Activated CD4-positive, alpha-beta T cell treated with anti-CD3 and anti-CD28 coated beads for 24 hours (primary cell): ENCODE data around the gene CLDN2.
"Not testable (repeated sequence)": the region's sequence is repeated elsewhere in the genome, so short reads cannot be mapped to it uniquely, and the experiment has no call there.

ENCODE experiments used
- DNase-seq, 2 donors: peaks; one replicate each; pipeline ENCODE4 v3.0.0-alpha.2; 2020; ENCODE audit warnings: low read depth in 2 of 2

The CLDN2 gene, protein sequence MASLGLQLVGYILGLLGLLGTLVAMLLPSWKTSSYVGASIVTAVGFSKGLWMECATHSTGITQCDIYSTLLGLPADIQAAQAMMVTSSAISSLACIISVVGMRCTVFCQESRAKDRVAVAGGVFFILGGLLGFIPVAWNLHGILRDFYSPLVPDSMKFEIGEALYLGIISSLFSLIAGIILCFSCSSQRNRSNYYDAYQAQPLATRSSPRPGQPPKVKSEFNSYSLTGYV

DNA sequence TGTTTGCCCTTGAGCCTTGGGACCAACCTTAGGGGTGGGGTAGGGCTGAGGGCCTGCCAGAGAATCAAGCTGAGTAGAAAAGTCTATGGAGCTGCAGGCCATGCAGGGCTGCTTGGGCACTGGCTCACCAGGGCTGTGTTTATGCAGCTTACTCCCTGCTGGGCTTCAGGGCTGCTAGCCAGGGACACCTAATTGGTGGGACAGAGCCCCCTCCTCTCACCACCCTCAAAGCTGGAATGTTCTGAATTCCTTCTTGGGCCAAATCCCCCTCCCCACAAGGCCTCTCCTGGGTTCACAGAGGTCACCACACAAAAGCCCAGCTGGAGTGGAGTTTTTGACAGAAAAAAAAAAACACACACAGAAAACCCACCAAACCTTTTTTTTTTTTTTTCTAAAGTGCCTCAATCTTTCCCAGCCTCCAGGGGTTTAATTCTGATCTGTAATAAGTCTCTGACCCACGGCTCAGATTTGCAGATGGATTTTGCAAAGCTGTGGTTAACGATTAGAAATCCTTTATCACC, at the start of gene CLDN2:
TSS of gene CLDN2 (plus strand) at position 471 of the 521 bp plus-strand sequence. CDS start 7,827 bp downstream, outside the sequence.
- DNase-seq = no peak

DNA sequence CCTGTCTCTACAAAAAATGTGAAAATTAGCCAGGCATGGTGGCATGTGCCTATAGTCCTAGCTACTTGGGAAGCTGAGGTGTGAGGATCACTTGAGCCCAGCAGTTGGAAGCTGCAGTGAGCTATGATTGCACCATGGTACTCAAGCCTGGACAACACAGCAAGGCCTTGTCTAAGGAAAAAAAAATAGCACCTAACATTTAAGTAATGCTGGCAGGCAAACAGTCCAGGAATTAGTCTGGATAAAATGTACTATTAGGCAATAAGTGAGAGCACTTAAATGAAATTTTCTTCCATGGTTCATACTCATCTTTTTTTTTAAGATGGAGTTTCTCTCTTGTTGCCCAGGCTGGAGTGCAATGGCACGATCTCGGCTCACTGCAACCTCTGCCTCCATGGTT, 47.4 kb upstream of the CLDN2 start:
- not testable (repeated sequence) for DNase-seq

DNA sequence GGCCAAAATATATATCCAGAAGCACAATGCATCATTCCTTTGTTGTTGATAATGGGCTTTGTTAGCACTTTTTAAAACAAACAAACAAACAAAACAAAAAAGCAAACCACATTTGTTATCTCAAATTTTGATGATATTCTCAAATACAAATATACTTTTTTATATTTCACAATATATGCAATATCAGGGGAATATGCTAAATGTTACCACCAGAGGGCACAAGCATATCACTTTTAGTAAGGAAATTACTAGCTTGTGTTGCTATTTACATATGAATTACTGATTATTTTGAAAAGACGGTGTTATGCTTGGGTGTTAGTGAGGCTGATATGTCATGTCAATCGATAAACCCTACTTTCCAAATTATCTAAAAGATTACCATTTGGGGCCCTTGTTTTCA, 46.1 kb upstream of the CLDN2 start:
- no peak for DNase-seq

DNA sequence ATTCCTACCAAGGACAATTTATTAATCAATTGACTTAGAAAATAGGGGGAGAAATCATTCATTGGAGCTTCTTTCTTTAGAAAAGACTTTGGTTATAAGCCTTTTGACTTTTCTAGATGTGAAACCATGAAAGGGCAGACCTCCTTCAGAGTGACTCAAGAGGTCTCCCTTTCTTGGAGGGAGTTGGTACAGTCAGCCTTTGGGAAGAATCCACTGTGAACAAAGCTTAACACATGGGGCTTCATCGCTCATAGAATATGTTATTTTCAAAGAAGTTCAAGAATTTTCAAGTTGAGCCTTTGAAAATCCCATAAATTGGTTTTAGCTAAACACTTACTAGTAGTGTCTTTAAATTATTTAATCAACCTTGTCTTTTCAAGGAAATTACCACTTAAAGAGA, 45.1 kb upstream of the CLDN2 start:
- no peak for DNase-seq

DNA sequence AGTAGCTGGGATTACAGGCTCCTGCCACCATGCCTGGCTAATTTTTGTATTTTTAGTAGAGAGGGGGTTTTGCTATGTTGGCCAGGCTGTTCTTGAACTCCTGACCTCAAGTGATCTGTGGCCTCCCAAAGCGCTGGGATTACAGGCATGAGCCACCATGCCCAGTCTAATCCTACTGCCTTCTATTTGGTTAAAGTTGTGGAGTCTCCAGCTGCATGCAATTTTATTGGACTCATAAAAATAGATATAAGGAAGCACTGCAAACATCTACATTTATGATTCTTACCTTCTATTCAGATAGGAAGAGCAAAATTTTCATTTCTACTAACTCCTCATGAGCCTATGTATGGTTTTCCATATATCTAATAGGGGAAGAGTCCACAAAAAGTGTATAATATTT, 30.7 kb upstream of the CLDN2 start:
- DNase-seq = no peak

DNA sequence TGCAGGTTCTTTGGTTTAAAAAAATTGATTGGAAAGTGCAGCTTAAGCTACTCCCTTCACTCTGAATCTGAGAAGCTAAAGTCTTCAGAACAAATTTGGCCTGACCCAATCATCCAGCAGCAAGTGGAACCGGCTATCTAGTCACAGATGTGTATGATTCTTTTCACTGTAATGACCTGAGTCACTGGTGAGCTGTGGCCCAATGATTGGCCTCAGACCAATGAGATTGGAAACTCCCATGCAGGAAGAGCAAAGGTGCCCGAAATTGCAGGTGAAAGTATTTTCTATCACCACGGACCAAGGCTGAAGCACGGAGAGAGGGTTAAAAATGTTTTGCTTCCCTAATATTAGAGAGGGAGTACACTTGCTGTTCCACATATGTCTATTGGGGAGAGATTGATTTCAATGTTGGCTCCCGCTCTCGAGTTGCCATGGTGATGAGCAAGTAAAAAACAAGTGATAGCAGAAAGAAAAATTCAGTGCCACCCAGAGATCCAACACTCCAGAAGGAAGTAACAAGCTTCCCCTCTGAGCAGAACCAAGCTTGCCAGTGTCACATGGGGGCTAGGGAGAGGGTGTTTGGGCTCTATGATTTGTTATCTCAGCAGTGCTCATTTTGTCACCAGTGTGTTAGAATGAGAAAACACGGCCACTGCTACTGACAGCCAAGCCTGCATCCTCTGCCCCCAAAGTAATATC, 28.3 kb upstream of the CLDN2 start:
- DNase-seq = no peak

DNA sequence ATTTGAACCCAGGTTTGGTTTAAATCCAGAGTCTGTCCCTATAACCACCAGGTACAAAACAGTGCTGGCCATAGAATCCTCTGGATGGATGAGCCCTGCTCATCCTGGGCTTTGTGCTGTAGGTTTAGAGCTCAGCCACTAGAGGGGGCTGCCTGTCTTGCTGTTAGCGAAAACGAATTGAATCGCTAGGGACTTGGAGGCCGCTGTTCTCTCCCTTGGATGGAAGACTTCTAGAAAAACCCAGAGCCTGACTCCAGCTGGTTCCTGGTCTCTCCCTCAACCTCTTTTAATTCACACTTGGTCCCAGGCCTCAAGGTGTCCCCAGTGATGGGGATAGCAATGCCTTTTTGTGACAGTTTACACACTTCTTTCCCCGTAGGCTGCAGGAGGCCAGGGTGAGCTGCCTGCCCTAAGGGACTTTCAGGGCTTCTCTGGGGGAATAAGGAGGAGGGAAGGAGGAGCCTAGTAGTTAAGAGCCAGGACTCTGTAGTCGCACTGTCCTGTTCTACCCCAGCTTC, 25.8 kb upstream of the CLDN2 start:
- DNase-seq = peak; percentile 22 to 38

DNA sequence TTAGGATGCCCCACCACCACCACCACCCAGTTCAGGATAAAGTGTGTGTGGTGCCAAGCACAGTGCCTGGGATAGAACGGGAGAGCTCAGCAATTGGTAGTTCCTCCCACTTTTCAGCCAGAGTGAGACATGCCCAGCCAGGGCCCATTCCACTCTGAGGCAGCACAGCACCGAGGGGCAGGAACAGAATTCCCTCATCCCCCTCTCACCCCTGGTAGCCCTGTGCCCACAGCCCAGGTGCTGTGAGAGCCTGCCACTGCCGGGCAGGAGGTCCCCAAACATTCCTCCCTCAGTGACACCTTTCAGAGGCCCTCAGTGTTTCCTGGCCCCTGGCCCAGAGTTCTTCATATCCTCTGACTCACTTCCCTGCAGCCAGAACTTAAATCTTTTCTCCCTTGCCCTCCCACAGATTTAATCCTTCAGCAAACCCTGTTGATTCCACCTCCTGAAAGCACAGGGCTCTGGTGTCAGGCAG, 25.2 kb upstream of the CLDN2 start:
- DNase-seq = no peak

DNA sequence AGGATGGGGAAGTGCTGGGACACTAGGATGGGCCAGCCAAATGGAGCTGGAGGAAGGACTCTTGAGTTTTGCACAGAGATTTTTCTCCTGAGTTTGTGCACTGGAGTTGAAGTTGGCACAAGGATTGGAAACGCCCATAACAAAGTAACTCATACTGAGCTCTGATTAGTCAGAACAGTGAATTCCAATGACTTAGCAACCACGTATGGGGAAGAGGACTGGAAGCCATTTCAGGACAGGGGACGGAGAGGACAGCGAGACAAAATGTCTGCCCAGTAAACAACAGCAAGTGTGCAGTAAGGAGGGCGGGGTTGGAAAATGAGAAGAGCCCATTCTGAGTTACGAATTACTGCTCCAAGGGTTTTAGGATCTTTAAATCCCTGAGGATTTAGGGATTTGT, 22.9 kb upstream of the CLDN2 start:
- DNase-seq = no peak

DNA sequence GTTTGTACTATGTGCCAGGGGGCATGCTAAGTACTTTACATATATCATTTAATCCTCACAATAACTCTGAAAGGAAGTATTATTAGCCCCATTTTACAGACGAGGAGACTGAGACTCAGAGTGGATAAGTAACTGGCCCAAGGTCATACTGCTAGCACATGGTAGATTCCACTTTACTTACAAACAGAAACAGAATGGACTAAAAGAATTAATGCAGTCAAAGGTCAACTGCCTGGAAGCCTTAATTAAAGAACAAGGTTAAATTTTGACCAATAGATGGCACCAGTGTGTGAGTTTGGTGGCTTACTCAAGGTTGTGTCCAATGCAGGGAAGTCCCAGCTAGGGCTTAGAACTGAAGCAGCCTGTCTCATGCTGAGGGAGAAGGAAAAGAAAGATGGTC, 21.7 kb upstream of the CLDN2 start:
- no peak for DNase-seq

DNA sequence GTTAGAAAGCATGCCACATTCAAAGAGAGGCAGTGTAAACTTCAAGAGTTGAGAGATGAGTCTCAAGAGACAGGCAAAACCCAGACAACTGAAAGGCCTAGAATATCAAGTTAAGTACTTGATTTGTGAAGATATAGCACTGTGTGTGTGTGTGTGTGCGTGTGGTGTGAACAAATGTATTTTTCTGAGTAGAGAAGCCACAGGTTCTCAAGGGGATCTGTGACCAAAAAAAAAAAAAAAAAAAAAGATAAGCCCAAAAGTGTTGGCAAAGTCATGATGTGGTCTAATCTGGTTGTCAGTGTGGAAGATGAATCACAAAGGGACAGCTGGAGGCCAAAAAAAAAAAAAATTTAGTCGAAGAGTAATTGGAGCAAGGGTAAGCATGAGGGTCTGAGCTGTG, 20.9 kb upstream of the CLDN2 start:
- no peak for DNase-seq

DNA sequence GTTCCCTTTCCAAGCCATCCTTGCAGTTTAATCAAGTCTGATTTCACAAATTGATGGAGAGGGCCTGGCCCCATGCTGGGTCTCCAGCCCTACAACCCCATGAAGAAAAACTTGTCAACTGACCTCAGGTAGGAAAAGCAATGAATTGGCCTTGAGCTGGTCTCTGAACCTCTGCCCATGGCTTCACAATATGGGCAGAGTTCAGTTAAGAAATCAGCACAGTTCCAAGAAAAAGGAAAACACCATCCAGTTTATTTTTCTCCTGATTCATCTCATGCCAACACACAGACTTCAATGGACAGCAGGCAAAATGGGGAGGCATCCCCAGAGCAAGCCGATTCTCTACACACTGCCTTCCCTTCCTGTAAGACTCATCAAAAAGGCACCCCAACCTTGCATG, 20.4 kb upstream of the CLDN2 start:
- DNase-seq = no peak

DNA sequence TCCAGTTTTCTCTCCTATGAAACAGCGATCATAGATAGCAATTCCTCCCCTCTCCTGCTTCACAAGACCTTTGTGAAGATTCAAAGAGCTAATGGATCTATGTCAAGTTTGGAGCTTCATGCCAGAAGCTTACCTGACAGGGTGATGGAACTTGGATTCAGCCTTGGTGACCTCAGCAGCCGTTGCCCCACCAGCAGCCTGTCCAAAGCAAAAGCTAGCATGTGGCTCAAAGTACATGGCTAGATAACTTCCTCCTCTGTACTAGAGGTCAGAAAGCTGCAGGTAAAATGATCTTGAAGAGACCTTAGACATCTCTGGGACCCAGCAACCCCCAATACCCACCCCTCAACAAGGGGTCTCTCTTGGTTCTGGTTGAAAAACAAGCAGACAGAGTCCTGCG, 18.9 kb upstream of the CLDN2 start:
- DNase-seq = no peak

DNA sequence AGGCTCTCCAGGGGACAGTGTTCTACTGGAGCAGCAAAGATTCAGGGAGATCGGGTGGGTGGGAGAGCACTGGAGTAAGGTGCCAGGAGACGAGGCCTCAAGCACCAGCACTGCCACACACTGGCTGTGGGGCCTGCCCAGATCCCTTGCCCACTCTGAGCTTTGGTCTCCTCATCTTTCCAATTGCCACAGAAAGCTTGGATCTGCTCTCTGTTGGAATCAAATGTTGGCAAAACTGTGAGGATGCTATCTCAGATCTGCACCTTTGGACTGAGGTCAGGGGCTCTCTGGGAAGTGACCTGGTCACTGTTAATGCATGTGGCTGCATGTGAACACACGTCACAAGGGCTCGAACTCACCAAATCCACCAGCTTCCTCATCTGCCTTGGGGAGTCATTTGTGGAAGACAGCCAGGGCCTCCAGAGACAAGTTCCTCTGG, 18.4 kb upstream of the CLDN2 start:
- no peak for DNase-seq

DNA sequence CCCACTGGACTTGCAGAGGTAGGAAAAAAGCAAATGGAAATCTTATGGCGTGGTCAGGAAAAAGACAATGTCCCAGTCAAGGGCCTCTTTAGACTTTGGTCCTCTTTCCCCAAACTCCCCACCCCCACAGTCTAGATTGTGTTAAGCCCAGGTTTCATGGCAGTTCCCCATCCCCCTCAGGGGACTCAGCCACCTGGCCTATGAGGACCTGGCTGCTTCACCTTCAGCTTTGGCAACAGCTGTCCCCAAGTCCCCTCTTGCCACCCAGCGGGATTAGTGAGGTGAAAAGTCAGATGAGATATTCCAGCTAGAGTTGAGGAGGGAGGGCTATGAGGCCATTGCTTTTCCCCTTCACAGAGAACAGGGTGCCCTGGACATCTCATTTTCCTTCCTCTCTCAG, 17.5 kb upstream of the CLDN2 start:
- no peak for DNase-seq

DNA sequence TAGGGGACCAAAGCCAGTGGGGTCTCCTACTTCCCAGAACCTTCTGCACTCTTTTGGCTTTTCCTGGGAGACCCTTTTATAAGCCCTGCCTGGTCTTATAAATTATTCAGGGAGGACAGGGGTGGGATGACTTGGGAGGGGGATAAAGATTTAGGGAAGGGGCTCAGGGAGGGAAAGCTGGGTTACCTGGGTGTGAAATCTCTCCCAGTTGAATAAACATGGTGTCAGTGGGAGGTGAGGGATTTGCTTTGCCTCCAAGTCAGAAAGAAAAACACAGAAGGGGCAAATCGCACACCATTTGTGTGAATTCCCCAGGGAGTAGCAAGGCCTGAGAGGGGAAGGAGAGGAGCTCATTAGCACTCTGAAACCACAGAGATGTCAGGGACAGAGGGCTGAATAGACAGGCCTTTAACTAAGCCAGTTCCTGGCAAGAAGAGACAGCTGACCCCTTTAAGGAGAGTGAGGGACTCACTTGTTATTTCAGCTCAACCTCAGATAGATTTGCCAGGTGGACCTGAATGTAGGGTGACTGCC, 16.8 kb upstream of the CLDN2 start, which contains the start of gene RIPPLY1:
TSS of gene RIPPLY1 (minus strand) at position 51 of the 534 bp plus-strand sequence. CDS start 54 bp downstream, outside the sequence.
- DNase-seq = no peak

DNA sequence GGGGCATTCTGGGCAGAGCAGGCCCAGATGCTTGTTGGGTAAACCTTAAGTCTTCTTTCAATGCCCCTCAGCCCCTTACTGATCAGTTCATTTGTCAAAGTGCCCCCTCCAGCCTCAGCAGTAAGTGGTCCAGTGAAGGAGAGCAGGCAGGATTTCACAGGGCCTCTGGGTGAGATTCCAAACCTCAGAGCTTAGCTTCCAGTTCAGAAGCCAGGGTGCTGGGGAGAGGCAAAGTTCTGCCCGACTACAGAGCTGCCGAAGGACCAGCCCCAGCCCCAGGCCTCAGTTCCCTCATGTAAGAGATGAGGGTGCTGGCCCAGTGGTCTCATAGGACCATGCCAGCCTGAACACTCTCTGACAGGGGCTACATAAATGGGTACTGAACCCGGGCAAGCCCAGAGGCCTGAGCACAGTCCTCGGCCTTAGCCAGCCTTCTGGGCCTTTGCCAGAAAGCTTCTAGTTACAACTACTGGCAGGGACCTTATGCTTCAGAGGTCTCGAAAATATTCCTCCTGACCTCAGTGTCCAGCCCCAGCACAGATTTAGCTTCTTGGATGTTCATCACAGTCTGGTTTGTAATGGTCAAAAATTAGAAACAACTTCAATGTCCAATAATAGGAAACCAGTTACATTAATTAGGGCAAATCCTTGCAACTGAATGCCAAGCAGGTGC, 16.2 kb upstream of the CLDN2 start:
- DNase-seq = no peak

DNA sequence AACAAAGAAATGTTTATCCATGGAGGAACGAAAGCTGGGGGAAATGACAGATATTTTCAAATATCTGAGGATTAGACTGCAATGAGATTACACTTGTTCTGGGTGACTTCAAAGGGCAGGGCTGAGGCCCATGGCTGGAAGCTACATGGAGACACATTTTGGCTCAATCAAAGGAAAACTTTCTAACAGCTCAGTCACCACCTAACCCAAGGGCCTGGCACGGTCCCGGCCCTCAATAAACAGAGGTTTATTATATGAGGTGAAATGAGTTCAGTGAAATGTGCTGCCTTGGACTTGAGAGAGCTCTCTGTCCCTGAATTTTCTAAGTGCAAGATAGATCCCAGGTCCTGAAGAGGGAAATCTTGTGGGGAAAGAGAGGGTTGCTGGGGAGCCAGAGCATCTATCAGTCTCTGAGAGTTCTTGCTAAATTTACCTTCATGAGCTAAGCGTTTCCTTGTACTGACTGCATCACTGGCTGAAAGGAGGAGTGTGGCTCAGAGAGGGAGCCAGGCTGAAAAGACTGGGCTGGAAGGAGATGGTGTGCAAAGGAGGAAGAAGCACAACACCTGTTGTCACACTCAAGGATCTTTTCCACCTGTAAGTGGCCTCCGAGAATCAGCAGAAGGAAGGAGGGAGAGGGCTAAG, 15.0 kb upstream of the CLDN2 start:
- DNase-seq = no peak

DNA sequence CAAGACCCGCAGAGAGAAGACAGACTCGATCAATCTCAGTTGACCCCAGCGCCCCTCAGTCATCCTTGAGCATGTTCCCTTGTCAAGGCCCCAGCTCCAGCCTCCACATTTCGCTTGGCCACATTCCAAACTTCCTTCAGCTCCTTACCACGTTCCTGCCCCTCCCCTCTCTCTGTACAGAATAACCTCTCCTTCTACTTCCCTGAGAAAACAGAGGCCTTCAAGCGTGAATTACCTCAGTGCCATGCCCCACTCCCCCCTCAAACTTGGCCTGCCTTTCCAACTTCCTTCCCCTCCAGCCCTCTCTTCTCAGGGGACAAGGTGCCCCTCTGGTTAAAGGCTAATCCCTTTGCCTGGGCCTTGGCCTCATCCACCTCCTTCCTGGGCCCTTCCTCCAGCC, 13.8 kb upstream of the CLDN2 start:
- DNase-seq = no peak

DNA sequence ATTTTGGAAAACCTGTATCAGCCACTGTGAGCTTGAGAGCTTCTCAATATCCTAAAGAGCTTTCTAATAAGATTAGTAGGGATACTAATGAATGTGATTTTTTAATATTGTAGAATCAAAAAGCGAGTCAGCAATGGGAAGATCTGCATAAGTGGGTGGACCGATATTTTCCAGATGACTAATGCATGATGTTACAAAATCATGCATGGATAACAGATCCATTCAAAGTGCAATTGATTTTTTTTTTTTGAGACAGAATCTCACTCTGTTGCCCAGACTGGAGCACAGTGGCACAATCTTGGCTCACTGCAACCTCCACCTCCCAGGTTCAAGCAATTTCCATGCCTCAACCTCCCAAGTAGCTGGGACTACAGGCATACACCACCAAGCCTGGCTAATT, 7.3 kb upstream of the CLDN2 start:
- DNase-seq = no peak

DNA sequence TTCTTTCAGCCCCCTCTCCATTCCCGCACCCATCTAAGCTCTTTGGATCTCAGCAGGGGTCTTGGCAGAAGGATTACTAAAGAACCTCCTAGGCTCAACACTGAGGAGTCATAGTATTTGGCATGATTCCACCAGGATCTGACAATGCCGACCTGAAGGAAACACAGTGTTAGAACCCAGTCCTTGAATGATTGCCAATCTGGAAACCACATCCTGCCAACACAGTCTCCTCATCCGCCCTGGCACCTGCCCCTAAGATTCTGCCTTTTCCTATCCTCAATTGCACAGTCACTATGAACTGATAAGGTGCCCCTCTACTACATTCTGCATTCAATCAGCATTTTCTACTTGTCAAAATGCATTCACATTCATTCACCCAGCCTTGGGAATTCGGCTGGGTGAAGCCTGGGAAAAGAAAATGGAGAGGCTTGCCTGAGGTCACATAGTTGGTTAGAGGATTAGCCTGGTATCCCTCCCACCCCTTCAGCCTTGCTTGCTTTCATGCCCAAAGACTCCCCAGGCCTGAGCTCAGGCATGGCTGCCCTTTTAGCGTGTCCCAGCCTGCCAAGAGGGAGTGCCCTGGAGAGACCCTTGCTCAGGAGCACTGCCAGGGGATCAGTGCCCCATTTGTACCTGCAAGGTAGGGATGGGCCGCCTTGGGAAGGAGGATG, 2.2 kb upstream of the CLDN2 start:
- DNase-seq = no peak
